ENCODE results near the gene CHRM4.

CHRM4 gene

GRCh38 chr11:46429717-46430116, 38.1 kb upstream of the CHRM4 start:
- H3K9me3 ChIP-seq (ENCODE audit: insufficient read depth, low read length): no peaks in the 10 kb centered on the region
- H3K4me2 ChIP-seq (ENCODE audit: low read depth, low read length, poor library complexity, severe bottlenecking): no peak overlapping the region

GRCh38 chr11:46427364-46427763, 35.8 kb upstream of the CHRM4 start:
- Histone ChIP-seq H3K4me3 (ENCODE audit: insufficient read depth, low read length, poor library complexity, severe bottlenecking) (no peak overlapping the region), H3K9me2 (replicated peaks; ENCODE audit: insufficient read depth, low read length) (no peaks in the 10 kb centered on the region), H3K9me3 (ENCODE audit: insufficient read depth, low read length) (no peaks in the 10 kb centered on the region), H3K27me3 (ENCODE audit: low read length) (no peaks in the 10 kb centered on the region), H3K36me3 (ENCODE audit: low read length) (no peaks in the 10 kb centered on the region), H2AFZ (ENCODE audit: low read depth, low read length, severe bottlenecking) (no peak overlapping the region), H3K4me2 (ENCODE audit: low read depth, low read length, poor library complexity, severe bottlenecking) (no peak overlapping the region), H4K20me1 (ENCODE audit: low read depth, low read length) (no peaks in the 10 kb centered on the region), H3K79me2 (ENCODE audit: insufficient read depth, low read length) (no peaks in the 10 kb centered on the region), H3K9ac (ENCODE audit: low read length) (no peak overlapping the region), H3F3A (ENCODE audit: insufficient read depth) (no peaks in the 10 kb centered on the region), H3K27ac (ENCODE audit: low read depth, low read length) (no peak overlapping the region)
- TF ChIP-seq EZH2phosphoT487 (conservative IDR thresholded peaks at IDR 0.05; ENCODE audit: low read length): no peak
- TF ChIP-seq CTCF (IDR thresholded peaks at IDR 0.05; ENCODE audit: insufficient read depth, low read length, poor library complexity, severe bottlenecking): no peak

More at GRCh38 chr11:46429717-46430116, 38.1 kb upstream of the CHRM4 start:
- Histone ChIP-seq H3K4me3 (ENCODE audit: insufficient read depth, low read length, poor library complexity, severe bottlenecking) (no peak overlapping the region), H3K79me2 (ENCODE audit: insufficient read depth, low read length) (no peaks in the 10 kb centered on the region), H3K9ac (ENCODE audit: low read length) (no peak overlapping the region), H3K27me3 (ENCODE audit: low read length) (no peaks in the 10 kb centered on the region), H3K36me3 (ENCODE audit: low read length) (no peaks in the 10 kb centered on the region), H3K27ac (ENCODE audit: low read depth, low read length) (no peak overlapping the region), H2AFZ (ENCODE audit: low read depth, low read length, severe bottlenecking) (no peak overlapping the region), H4K20me1 (ENCODE audit: low read depth, low read length) (no peaks in the 10 kb centered on the region), H3K9me2 (replicated peaks; ENCODE audit: insufficient read depth, low read length) (no peaks in the 10 kb centered on the region), H3F3A (ENCODE audit: insufficient read depth) (no peaks in the 10 kb centered on the region)
- TF ChIP-seq EZH2phosphoT487 (conservative IDR thresholded peaks at IDR 0.05; ENCODE audit: low read length) (no peak), CTCF (IDR thresholded peaks at IDR 0.05; ENCODE audit: insufficient read depth, low read length, poor library complexity, severe bottlenecking) (no peak)

- H3K9me2 ChIP-seq (replicated peaks; ENCODE audit: insufficient read depth, low read length): no peaks in the 10 kb centered on the region
- no peak overlapping the region for H3K27ac ChIP-seq (ENCODE audit: low read depth, low read length)
- H3K9me3 ChIP-seq (ENCODE audit: insufficient read depth, low read length): no peaks in the 10 kb centered on the region
- no peak overlapping the region for H3K4me3 ChIP-seq (ENCODE audit: insufficient read depth, low read length, poor library complexity, severe bottlenecking)
- no peaks in the 10 kb centered on the region for H3K27me3 ChIP-seq (ENCODE audit: low read length)
- no peak overlapping the region for H2AFZ ChIP-seq (ENCODE audit: low read depth, low read length, severe bottlenecking)
- no peak overlapping the region for H3K9ac ChIP-seq (ENCODE audit: low read length)
- H3K4me2 ChIP-seq (ENCODE audit: low read depth, low read length, poor library complexity, severe bottlenecking): no peak overlapping the region
- no peaks in the 10 kb centered on the region for H3F3A ChIP-seq (ENCODE audit: insufficient read depth)
- no peaks in the 10 kb centered on the region for H3K36me3 ChIP-seq (ENCODE audit: low read length)
- TF ChIP-seq EZH2phosphoT487 (conservative IDR thresholded peaks at IDR 0.05; ENCODE audit: low read length): no peak
- H3K79me2 ChIP-seq (ENCODE audit: insufficient read depth, low read length): no peaks in the 10 kb centered on the region
- no peaks in the 10 kb centered on the region for H4K20me1 ChIP-seq (ENCODE audit: low read depth, low read length)
Observed at GRCh38 chr11:46426233-46426991, 34.8 kb upstream of the CHRM4 start.

GRCh38 chr11:46422588-46422987, 31.0 kb upstream of the CHRM4 start:
- no peak overlapping the region for H2AFZ ChIP-seq (ENCODE audit: low read depth, low read length, severe bottlenecking)
- no peak overlapping the region for H3K27ac ChIP-seq (ENCODE audit: low read depth, low read length)
- no peaks in the 10 kb centered on the region for H3F3A ChIP-seq (ENCODE audit: insufficient read depth)
- no peaks in the 10 kb centered on the region for H3K27me3 ChIP-seq (ENCODE audit: low read length)
- H3K36me3 ChIP-seq (ENCODE audit: low read length): no peaks in the 10 kb centered on the region
- TF ChIP-seq EZH2phosphoT487 (conservative IDR thresholded peaks at IDR 0.05; ENCODE audit: low read length) (no peak), CTCF (IDR thresholded peaks at IDR 0.05; ENCODE audit: insufficient read depth, low read length, poor library complexity, severe bottlenecking) (no peak)
- no peaks in the 10 kb centered on the region for H4K20me1 ChIP-seq (ENCODE audit: low read depth, low read length)
- no peak overlapping the region for H3K9ac ChIP-seq (ENCODE audit: low read length)
- no peak overlapping the region for H3K4me3 ChIP-seq (ENCODE audit: insufficient read depth, low read length, poor library complexity, severe bottlenecking)
- H3K79me2 ChIP-seq (ENCODE audit: insufficient read depth, low read length): no peaks in the 10 kb centered on the region
- no peak overlapping the region for H3K4me2 ChIP-seq (ENCODE audit: low read depth, low read length, poor library complexity, severe bottlenecking)
- no peaks in the 10 kb centered on the region for H3K9me3 ChIP-seq (ENCODE audit: insufficient read depth, low read length)
- no peaks in the 10 kb centered on the region for H3K9me2 ChIP-seq (replicated peaks; ENCODE audit: insufficient read depth, low read length)

Measured in SU-DHL-6 (cell line).